Endodermal cell (in vitro differentiated cells): ENCODE results near the gene TMIGD1. TPM values are rescaled to one million over a fixed set of nuclear protein-coding genes. Genes with fewer than 3 reads are reported as not detected.

ENCODE experiments used
- DNase-seq: peaks from one replicate; pipeline ENCODE4 v3.0.0-alpha.2; 2017
- H3K27ac ChIP-seq: 2 replicates; pipeline ENCODE4 v1.5.1; 2013; ENCODE audit warnings: mild to moderate bottlenecking, low read depth, low read length, moderate library complexity
- H3K27me3 ChIP-seq: 2 replicates; pipeline ENCODE4 v1.6.1; 2013; ENCODE audit warnings: mild to moderate bottlenecking, low read length, moderate library complexity; ENCODE audit not compliant: insufficient read depth, control insufficient read depth, poor library complexity, severe bottlenecking
- H3K36me3 ChIP-seq: 2 replicates; pipeline ENCODE4 v1.7.0; 2013; ENCODE audit warnings: mild to moderate bottlenecking, low read length, moderate library complexity; ENCODE audit not compliant: control insufficient read depth, insufficient read depth
- H3K4me1 ChIP-seq: one replicate; pipeline ENCODE4 v1.7.0; 2013; ENCODE audit warnings: low read length; ENCODE audit not compliant: control insufficient read depth, insufficient read depth
- H3K4me3 ChIP-seq: 2 replicates; pipeline ENCODE4 v1.5.1; 2013; ENCODE audit warnings: mild to moderate bottlenecking, low read length, moderate library complexity
- H3K9ac ChIP-seq: 2 replicates; pipeline ENCODE4 v1.6.1; 2013; ENCODE audit warnings: mild to moderate bottlenecking, low read length, moderate library complexity; ENCODE audit not compliant: poor library complexity, severe bottlenecking; ENCODE audit errors: extremely low read depth
- H3K9me3 ChIP-seq: 2 replicates; pipeline ENCODE4 v1.6.1; 2013; ENCODE audit warnings: mild to moderate bottlenecking, low read length, moderate library complexity; ENCODE audit not compliant: control insufficient read depth
- H3K27ac Mint-ChIP-seq: 2 replicates; pipeline ENCODE4 v1.8.0; 2020; ENCODE audit warnings: mixed read lengths
- H3K27me3 Mint-ChIP-seq: 2 replicates; pipeline ENCODE4 v1.8.0; 2021; ENCODE audit warnings: mild to moderate bottlenecking, mixed read lengths; ENCODE audit not compliant: insufficient read depth
- H3K36me3 Mint-ChIP-seq: 2 replicates; pipeline ENCODE4 v1.8.0; 2020; ENCODE audit warnings: low read depth, mixed read lengths
- H3K4me1 Mint-ChIP-seq: 2 replicates; pipeline ENCODE4 v1.8.0; 2020; ENCODE audit warnings: mixed read lengths
- H3K4me3 Mint-ChIP-seq: 2 replicates; pipeline ENCODE4 v1.8.0; 2020; ENCODE audit warnings: mild to moderate bottlenecking, moderate library complexity, mixed read lengths
- H3K9me3 Mint-ChIP-seq: 2 replicates; pipeline ENCODE4 v1.8.0; 2020; ENCODE audit warnings: mild to moderate bottlenecking, mixed read lengths
- WGBS, 2 experiments: methylation state at CpG; one replicate each; pipeline versions ENCODE4 v1.1.5 to v1.1.7; 2013; ENCODE audit warnings: missing lambda C conversion rate in 2 of 2, mixed read lengths in 1 of 2; ENCODE audit not compliant: insufficient coverage in 1 of 2, insufficient read length in 1 of 2; 5-methylcytosine and 5-hydroxymethylcytosine counted together
- total RNA-seq, 2 donors: library from RNA; stranded (reverse); fragmentation: NEBNext Ultra II Directional in 1 of 2; extraction: Animal tissue kit (Norgen Biotek cat#: 25700) in 1 of 2; gene quantifications; 2 replicates in 1 of 2; 3 replicates in 1 of 2; pipeline ENCODE4 v1.2.1, GENCODE V29; 2021
- TF ChIP-seq, protein P1 (sequence below): fragments of 200-600 bp; sonication (generic); conservative IDR thresholded peaks from 2 replicates; pipeline ENCODE4 v1.5.0; 2021; ENCODE audit warnings: antibody characterized with exemption, mild to moderate bottlenecking

TMIGD1 gene
- total RNA-seq, 2 donors from 2014 or later: not detected

DNA sequence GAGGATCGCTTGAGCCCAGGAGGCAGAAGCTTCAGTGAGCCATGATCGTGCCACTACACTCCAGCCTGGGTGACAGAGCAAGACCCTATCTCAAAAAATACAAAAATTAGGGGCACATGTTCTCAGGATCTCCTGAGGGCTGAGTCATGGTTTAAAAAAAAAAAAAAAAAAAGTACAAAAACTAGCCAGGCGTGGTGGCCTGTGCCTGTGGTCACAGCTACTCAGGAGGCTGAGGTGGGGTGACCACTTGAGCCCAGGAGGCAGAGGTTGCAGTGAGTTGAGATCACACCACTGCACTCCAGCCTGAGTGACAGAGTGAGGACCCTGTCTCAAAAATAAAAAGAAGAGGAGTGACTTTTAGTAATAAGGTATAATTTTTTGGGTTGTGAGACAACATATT is 59.0 kb downstream of the TMIGD1 start:
- H3K27ac ChIP-seq: no peak overlapping the region
- no peaks in the 10 kb centered on the region for H3K27me3 Mint-ChIP-seq
- no peaks in the 10 kb centered on the region for H3K4me1 Mint-ChIP-seq
- DNase-seq: no peak
- H3K9ac ChIP-seq: no peak overlapping the region
- H3K27ac Mint-ChIP-seq: no peak overlapping the region
- H3K4me1 ChIP-seq: no peaks in the 10 kb centered on the region
- no peaks in the 10 kb centered on the region for H3K9me3 ChIP-seq
- H3K36me3 ChIP-seq: peaks cover 80% of the 10 kb centered on the region
- H3K27me3 ChIP-seq: no peaks in the 10 kb centered on the region
- TF ChIP-seq, protein P1, sequence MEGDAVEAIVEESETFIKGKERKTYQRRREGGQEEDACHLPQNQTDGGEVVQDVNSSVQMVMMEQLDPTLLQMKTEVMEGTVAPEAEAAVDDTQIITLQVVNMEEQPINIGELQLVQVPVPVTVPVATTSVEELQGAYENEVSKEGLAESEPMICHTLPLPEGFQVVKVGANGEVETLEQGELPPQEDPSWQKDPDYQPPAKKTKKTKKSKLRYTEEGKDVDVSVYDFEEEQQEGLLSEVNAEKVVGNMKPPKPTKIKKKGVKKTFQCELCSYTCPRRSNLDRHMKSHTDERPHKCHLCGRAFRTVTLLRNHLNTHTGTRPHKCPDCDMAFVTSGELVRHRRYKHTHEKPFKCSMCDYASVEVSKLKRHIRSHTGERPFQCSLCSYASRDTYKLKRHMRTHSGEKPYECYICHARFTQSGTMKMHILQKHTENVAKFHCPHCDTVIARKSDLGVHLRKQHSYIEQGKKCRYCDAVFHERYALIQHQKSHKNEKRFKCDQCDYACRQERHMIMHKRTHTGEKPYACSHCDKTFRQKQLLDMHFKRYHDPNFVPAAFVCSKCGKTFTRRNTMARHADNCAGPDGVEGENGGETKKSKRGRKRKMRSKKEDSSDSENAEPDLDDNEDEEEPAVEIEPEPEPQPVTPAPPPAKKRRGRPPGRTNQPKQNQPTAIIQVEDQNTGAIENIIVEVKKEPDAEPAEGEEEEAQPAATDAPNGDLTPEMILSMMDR: no peak
- WGBS, 2 experiments: 79 to 100% methylated on average over 2 to 3 of the region's 3 CpGs
- H3K4me3 Mint-ChIP-seq: no peak overlapping the region
- no peak overlapping the region for H3K4me3 ChIP-seq
- H3K9me3 Mint-ChIP-seq: no peaks in the 10 kb centered on the region
- peaks cover 56% of the 10 kb centered on the region for H3K36me3 Mint-ChIP-seq

DNA sequence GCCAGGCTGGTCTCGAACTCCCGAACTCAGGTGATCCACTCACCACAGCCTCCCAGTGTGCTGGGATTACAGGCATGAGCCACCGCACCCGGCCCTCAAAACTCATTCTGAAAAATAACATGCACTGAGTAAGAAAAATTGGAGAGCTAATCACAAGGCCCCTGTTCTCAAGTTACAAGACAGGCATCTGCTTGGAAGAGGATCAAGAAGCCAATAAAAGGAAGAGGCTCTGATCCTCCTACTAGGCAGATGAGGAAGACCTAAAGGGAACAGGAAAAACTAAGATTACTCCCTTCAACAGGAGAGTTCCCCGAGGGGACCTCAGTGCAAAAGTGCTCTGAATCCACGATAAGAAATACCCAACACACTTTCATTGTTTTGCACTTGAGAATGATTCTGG is 60.5 kb downstream of the TMIGD1 start:
- DNase-seq: no peak
- H3K36me3 Mint-ChIP-seq: peaks cover 58% of the 10 kb centered on the region
- no peaks in the 10 kb centered on the region for H3K27me3 ChIP-seq
- no peak overlapping the region for H3K4me3 Mint-ChIP-seq
- no peaks in the 10 kb centered on the region for H3K4me1 ChIP-seq
- no peaks in the 10 kb centered on the region for H3K27me3 Mint-ChIP-seq
- no peaks in the 10 kb centered on the region for H3K9me3 ChIP-seq
- no peaks in the 10 kb centered on the region for H3K9me3 Mint-ChIP-seq
- no peak overlapping the region for H3K27ac Mint-ChIP-seq
- H3K4me3 ChIP-seq: no peak overlapping the region
- H3K4me1 Mint-ChIP-seq: no peaks in the 10 kb centered on the region
- H3K9ac ChIP-seq: no peak overlapping the region
- TF ChIP-seq, protein P1: no peak
- 97 to 100% methylated on average over 2 to 6 of the region's 6 CpGs for WGBS, 2 experiments
- H3K36me3 ChIP-seq: peaks cover 79% of the 10 kb centered on the region
- H3K27ac ChIP-seq: no peak overlapping the region

DNA sequence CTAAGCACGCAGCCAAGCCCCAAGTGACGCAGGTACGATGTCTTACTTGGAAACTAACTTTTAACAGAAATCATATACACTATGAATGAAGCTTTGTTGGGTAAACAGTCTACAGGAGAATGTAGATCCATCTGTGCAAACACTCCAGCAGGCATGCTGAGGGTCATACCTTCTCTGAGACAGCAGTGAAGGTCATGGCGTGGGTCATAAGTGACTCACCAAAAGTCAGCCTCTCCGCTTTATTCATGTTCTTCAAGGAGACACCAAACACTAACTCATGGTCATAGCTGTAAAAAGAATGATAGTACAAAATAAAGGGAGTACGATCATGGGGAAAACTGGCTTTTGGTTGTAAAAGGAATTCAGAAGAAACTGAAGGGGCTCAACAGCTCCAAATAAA is 62.8 kb downstream of the TMIGD1 start:
- WGBS, 2 experiments: 92 to 95% methylated on average over 2 to 6 of the region's 6 CpGs
- Histone ChIP-seq H3K4me1 (no peaks in the 10 kb centered on the region), H3K27ac (no peak overlapping the region), H3K9ac (no peak overlapping the region), H3K36me3 (peaks cover 79% of the 10 kb centered on the region), H3K4me3 (no peak overlapping the region), H3K9me3 (no peaks in the 10 kb centered on the region), H3K27me3 (no peaks in the 10 kb centered on the region)
- peaks cover 60% of the 10 kb centered on the region for H3K36me3 Mint-ChIP-seq
- no peaks in the 10 kb centered on the region for H3K27me3 Mint-ChIP-seq
- H3K27ac Mint-ChIP-seq: no peak overlapping the region
- no peak for DNase-seq
- H3K9me3 Mint-ChIP-seq: no peaks in the 10 kb centered on the region
- H3K4me3 Mint-ChIP-seq: no peak overlapping the region
- TF ChIP-seq, protein P1: no peak
- no peaks in the 10 kb centered on the region for H3K4me1 Mint-ChIP-seq
